Skin epidermis (tissue), 12 donors: ENCODE data around the gene SCGB1C2.

Experiments used
- H3K27ac ChIP-seq, 21 experiments: fragments of 200-600 bp; sonication (generic) in 11 of 21; one replicate each; pipeline ENCODE4 v1.5.0; 2020; ENCODE audit warnings: mild to moderate bottlenecking in 3 of 21, inconsistent platforms in 2 of 21, moderate library complexity in 2 of 21
- H3K4me3 ChIP-seq, 7 experiments: fragments of 200-600 bp; sonication (generic) in 2 of 7; one replicate each; pipeline ENCODE4 v1.5.0; 2020; ENCODE audit warnings: inconsistent platforms in 2 of 7, mild to moderate bottlenecking in 2 of 7, moderate library complexity in 1 of 7

SCGB1C2 gene

DNA sequence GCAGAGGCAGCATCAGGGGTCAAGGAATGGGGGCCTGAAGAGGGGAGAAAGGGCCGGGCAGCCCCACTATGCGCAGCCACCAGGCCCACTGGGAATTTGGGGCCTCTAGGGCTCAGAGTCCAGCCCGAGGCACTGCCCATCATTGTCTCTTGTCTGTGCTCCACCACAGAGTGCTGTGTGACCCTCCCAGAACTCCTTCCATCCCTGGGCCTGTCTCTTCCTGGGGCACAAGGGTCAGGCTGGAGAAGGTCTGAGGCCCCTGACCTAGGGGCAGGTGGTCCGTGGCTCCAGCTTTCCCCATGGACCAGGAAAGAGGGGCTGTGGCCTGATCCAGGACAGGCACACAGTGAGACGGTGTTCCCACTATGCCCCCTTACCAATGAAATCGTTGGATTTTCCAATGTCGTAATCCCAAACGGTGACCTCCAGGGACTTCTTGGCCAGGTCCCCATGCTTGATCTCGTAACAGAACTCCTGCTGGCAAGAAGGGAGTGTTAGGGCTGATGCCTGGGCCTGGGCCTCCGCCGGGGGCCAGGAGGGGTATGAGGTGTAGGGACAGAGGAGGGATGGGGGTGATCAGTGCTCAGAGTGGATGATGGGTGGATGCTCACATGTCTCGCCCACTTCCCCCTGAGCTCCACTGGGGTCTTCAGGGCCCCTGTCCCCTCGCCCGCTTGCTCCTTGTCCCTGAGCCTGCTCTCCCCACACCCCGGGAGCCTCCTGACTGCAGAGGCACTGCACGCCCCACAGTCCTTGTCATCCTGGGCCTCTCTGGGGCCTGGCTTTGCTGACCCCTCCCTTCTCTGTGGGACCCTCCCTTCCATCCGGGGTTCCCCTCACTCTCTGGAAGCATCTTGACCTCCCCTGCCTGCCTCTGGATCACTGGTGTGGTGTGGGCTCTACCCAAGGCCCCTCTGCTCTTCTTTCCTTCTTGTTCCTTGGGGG lies 10.7 kb downstream of the SCGB1C2 start:
- H3K4me3 ChIP-seq: no peak overlapping the region
- H3K27ac ChIP-seq: no peak overlapping the region

DNA sequence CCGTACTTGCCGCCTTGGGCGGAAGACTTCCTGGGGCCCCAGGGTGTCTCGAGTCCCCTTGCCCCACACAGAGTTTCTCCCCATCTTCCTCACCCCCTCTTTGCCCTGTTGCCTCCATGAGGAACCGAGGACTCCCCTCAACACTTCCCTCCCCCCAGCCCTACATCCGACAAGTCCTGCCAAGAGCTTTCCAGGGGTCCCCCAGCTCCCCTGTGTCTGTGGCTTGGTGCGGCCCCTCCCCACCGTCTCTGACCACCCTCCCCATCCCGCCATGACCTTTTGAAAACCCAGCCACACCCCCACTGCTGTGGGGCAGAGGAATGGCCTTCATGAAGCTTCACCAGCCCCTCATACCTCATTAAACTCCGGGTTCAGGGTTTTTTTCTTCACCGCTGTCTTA lies 11.4 kb downstream of the SCGB1C2 start:
- no peak overlapping the region for H3K27ac ChIP-seq
- H3K4me3 ChIP-seq: no peak overlapping the region

DNA sequence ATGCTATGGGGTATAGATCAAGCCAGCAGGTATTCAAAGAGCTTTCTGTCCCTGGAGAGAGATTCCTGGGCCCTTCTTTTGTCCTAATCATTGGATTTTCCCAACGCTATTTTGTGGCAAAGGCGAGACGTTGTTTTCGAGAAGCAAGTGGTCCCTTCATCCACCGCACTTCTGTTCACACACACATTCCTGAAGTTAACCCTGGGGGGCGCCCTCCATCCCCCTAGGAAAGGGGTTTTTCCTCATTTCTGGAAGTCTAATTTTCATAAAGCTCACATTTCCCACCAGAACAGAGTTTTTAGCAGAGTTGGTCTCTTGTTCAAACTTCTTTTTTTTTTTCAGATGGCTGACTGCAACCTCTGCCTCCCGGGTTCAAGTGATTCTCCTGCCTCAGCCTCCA lies 11.9 kb downstream of the SCGB1C2 start:
- no peak overlapping the region for H3K4me3 ChIP-seq
- H3K27ac ChIP-seq: no peak overlapping the region

DNA sequence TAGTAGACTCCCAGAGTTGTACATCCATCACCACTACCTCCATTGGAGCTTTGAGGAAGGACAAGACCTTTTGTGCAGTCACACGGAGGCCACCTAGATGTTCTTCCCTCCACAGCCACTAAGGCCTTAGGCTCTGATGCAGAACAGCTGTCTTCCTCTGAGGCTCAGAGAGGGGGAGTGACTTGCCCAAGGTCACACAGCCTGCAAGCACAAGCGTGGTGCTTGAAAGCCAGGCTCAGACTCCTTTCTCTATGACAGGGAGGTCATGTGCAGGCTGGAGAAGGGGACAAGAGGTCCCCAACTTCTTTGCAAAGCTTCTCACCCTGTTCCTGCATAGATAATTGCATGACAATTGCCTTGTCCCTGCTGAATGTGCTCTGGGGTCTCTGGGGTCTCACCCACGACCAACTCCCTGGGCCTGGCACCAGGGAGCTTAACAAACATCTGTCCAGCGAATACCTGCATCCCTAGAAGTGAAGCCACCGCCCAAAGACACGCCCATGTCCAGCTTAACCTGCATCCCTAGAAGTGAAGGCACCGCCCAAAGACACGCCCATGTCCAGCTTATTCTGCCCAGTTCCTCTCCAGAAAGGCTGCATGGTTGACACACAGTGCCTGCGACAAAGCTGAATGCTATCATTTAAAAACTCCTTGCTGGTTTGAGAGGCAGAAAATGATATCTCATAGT lies 12.7 kb downstream of the SCGB1C2 start:
- Histone ChIP-seq H3K4me3 (no peak overlapping the region), H3K27ac (no peak overlapping the region)

DNA sequence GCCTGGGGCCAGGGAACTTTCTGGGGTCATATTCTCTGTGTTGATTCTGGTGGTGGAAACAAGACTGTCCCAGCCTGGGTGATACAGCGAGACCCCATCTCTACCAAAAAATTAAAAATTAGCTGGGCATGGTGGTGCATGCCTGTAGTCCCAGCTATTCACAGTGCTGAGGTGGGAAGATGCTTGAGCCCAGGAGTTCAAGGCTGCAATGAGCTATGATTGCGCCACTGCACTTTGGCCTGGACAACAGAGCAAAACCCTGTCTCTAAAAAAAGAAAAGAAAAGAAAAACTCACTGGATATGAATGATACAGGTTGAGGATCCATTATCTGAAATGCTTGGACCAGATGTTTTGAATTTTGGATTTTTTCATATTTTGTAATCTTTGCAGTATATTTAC lies 13.6 kb downstream of the SCGB1C2 start:
- H3K4me3 ChIP-seq: no peak overlapping the region
- no peak overlapping the region for H3K27ac ChIP-seq

DNA sequence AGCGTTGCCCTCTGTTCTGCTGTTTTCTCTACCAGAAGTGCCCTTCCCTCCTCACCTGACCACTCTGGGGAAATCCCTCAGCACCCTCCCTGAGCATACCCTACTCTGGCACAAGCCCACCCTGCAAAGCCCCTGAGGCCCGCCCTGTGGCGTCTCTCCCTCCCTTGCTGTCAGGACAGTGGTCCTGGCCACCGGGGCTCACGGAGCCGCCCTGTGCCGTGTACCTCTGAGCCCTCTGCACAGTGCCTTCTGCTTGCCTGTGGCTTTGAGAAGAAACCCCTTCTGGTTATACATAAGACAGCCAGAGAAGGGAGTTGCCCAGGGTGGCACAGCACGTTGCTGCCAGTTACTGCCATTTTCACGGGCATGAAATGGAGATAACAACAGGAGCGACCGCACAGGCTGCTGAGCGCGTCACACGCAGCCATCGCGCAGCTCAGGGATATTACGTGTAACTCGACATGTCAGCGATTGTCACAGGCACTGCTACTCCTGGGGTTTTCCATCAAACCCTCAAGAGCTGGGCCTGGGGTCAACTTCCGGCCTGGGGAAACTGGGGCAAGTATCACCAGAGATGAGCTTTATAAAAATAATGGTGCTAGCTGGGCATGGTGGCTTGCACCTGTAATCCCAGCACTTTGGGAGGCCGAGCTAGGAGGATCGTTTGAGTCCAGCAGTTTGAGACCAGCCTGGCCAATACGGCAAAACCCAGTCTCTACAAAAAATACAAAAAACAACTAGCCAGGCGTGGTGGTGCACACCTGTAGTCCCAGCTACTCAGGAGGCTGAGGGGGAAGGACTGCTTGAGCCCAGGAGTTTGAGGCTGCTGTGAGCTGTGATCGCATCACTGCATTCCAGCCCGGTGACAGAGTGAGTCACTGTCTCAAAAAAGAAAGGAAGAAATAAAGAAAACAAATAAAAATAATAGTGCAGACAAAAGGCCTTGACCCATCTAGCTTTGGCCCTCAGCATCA lies 14.8 kb downstream of the SCGB1C2 start:
- H3K4me3 ChIP-seq: no peak overlapping the region
- H3K27ac ChIP-seq: no peak overlapping the region

DNA sequence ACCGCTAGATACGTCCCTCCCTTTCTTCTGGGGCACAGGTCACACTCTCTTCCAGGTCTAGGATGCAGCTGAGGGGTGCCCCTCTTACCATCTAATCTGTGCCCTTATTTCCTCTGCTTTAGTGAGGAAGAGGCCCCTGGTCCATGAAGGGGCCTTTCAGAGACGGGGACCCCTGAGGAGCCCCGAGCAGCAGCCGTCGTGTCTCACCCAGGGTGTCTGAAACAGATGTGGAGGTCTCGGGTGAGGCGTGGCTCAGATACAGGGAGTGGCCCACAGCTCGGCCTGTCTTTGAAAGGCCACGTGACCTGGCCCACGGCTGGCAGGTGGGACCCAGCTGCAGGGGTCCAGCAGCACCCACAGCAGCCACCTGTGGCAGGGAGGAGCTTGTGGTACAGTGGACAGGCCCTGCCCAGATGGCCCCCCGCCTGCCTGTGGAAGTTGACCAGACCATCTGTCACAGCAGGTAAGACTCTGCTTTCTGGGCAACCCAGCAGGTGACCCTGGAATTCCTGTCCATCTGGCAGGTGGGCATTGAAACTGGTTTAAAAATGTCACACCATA lies 15.6 kb downstream of the SCGB1C2 start:
- H3K4me3 ChIP-seq: no peak overlapping the region
- no peak overlapping the region for H3K27ac ChIP-seq

DNA sequence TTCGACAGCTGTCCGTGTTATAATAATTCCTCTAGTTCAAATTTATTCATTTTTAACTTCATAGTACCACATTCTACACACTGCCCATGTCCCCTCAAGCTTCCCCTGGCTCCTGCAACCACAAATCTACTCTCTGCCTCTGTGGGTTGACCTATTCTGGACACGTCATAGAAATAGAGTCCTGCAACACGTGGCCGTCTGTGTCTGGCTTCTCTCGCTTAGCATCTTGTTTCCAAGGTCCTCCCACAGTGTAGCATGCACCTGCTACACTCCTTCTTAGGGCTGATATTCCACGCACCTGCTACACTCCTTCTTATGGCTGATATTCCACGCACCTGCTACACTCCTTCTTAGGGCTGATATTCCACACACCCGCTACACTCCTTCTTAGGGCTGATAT lies 16.5 kb downstream of the SCGB1C2 start:
- Histone ChIP-seq H3K27ac (no peak overlapping the region), H3K4me3 (no peak overlapping the region)

DNA sequence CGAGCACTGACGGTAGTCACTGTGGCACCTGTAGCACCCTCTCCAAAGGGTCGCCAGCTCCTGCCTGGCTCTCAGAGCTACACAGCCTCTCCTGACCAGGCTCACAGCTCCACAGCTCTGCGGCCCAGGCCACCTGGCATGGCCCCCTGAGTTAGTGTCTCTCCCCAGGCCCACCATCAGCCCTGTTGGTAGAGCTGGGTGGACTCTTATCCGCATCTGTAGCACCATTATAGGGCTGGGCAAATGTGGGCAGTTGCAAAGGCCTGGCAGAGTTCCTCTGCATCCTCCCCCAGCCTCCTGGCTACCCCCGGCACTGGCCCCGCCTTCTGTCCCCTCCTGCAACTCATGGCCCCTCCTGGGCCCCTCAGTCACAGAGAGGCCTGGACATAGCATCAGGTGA lies 18.2 kb downstream of the SCGB1C2 start:
- Histone ChIP-seq H3K27ac (no peak overlapping the region), H3K4me3 (no peak overlapping the region)

DNA sequence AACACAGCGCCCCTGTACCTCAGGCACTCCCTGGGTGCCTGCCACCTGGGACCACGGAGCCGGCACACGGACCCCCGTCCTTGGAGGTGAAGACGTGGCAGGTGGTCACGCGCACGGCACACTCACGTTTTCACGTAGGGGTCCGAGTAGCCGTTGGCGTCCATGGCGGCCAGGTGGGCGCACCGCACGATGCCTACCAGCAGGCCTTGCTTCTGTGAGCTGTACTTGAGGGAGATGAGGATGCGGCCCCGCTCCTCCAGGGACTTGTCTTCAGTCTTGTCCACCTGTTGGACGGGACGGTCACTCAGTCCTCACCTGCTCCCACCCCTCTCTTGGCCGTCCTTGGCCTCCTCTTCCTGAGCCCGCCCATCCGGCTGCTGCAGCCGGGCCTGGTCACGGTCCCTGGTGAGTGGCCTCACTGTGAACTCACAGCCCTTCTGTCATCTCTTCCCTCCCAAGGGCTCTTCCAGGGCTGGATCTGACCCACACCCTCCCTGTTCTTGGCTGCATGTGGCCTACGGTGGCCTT lies 18.8 kb downstream of the SCGB1C2 start:
- no peak overlapping the region for H3K4me3 ChIP-seq
- H3K27ac ChIP-seq: no peak overlapping the region

DNA sequence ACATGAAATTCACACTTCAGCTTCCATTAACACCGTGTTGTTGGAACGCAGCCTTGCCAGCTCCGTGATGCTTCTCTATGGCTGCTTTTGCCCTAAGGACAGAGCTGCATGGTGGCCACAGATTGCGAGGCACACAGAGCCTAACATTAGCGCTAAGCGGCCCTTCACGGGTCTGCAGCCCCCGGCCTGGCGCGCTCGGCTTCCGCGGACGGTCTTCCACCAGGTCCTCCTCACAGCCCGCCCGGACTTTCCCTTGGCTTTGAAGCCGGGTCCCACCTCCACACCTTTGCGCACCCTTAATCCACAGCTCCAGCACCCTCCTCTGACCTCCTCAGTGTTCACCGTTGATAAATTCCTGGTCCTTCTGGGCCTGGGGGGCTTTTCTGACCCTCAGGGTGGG lies 19.6 kb downstream of the SCGB1C2 start:
- H3K4me3 ChIP-seq: no peak overlapping the region

DNA sequence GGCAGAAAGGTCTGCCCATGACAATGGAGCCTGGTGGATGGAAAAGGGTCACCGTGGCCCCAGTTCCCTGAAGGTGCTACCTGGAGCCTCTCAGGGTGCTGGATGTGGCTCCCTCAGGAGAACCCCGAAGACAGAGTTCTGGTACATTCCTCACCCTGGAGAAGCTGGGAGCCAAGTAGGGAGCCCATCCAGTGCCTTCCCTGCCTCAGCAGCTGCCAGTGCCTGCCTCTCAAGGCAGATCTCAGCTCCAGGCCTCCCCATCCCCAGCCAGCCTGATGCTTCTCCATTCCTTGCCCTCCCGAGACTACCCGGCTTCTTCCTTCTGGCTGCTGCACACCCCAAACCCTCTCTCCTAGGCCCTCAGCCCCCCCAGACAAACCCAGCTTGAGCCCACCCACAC lies 20.5 kb downstream of the SCGB1C2 start:
- H3K27ac ChIP-seq: no peak overlapping the region
- no peak overlapping the region for H3K4me3 ChIP-seq

More for the DNA sequence above, 19.6 kb downstream of the SCGB1C2 start:
- no peak overlapping the region for H3K27ac ChIP-seq

DNA sequence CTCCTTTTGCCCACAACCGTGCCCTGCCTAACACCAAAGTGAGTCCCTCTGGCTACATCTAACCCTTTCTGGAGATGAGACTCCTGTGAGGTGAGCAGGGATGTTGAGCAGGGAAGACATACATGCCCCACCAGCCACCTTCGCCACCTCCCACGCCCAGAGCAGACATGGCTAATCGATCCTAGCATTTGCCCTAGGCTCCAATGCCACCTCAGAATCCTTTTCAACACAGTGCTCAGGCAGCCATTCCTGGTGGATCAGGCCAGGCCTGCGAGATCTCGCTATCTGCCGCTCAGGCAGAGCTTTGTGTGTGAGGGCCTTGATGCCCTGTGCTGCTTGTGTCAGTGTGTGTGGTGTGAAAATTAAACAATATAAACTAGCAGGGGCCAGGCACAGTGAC lies 21.0 kb downstream of the SCGB1C2 start:
- Histone ChIP-seq H3K27ac (no peak overlapping the region), H3K4me3 (no peak overlapping the region)

DNA sequence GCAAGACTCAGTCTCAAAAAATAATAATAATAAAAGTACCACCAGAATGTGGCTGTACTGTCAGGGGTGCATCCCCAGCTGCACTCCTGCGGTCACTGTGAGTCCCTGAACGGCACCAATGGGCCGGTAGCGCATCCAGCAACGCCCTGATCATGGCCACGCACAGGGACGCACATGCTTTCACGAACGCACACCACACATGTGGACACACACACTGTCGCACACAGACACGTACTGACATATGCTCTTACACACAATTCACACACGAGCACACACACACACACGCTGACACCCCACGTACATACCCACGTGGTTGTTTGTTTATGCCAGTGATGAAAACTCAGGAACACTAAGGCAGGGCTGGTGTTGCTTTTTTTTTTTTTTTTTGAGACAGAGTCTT lies 22.2 kb downstream of the SCGB1C2 start:
- Histone ChIP-seq H3K4me3 (no peak overlapping the region), H3K27ac (no peak overlapping the region)

DNA sequence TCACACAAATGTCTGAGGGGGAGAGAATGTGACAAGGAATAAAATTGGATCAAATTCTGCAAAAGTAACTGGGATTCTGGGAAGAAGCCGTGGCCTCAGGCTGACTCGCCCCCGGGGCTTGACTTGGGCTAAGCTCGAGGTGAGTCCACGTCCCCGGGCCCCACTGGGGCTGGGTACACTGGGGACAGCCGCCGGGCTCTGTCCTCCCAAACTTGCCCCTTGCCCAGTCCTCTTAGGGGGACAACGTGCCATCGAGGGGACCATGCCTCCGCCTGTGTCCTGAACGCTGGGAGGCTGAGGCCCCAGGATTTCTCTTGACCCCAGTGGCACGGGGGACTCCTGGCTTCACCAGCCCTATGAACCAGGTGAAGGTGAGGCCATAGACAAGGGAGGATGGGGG lies 23.0 kb downstream of the SCGB1C2 start:
- Histone ChIP-seq H3K27ac (no peak overlapping the region), H3K4me3 (no peak overlapping the region)

DNA sequence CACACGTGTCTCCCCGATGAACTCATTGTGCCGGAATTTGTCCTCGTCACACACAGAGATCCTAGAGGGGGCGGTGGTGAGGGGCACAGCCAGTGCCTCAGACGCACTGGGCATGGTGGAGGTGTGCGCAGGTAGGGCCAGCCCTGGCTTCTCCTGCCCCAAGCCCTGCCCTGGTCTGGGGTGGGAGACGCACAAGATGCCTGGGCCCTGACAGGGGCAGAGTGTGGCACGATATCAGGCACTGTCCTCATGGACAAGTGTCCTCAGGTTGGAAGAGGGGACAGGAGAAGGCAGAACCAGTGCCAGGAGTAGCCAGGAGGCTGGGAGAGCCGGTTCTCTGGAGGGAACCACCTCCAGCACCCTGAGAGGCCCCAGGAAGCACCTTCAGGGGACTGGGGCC lies 24.1 kb downstream of the SCGB1C2 start:
- Histone ChIP-seq H3K27ac (no peak overlapping the region), H3K4me3 (no peak overlapping the region)

DNA sequence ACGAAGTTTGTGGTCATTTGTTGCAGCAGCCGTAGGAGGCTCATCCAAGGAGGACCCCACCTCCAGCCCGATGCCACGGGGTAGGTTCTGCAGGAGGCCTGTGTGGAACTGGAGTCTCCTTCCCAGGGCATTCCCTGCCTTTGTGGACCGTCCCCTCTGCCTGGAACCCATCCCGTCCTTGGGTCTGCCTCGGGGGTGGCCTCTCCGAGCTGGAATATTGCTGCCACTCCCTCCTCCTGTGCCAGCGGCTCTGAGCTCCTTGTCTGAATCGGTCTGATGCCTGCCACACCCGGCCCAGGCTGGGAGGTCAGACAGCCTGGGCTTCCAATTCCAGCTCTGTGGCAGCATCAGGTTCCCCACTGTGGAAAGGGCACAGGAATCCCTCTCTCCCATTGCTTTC lies 25.3 kb downstream of the SCGB1C2 start:
- Histone ChIP-seq H3K27ac (no peak overlapping the region), H3K4me3 (no peak overlapping the region)

DNA sequence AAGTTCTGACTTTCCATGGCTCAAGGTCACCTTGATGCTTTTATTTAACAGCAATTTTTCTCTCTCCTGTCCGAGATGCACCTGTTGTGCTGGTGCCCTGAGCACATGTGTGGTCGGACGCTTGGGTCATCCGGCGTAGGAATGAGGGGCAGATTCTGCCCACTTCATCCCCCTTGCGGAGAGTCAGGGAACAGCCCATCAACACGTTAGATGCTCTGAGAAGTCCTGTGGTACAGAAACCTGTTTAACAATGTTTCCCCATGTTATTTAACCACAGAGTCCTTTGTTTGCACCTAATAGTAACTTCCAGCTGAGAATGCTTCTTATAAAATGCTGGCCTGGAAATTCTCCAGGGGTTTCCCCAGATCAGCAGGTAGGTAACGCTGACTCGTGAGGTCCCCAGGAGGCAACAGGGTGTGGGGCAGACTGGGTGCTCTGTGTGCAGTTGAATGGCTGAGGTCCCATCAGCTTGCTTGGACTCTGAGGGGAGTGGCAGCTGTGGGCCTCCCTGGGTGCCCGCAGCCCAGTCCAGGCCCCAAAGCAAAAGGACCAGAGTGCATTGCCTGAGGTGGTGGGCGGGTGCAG lies 26.2 kb downstream of the SCGB1C2 start:
- Histone ChIP-seq H3K27ac (no peak overlapping the region), H3K4me3 (no peak overlapping the region)
